ENCODE data around the gene PDE9A. TPM values are rescaled to one million over a fixed set of nuclear protein-coding genes. Genes with fewer than 3 reads are reported as not detected.
"Not testable (repeated sequence)": the region's sequence is repeated elsewhere in the genome, so short reads cannot be mapped to it uniquely, and the experiment has no call there.

PDE9A gene
- total and polyA plus RNA-seq, 4 experiments from 2014 or later, result 2.2 to 9.2 (median 5.3) TPM

- no peaks in the 10 kb centered on the region for H3K27me3 ChIP-seq (ENCODE audit: insufficient read depth, low read length)
- no peak for DNase-seq
- H3K36me3 ChIP-seq (ENCODE audit: insufficient read depth, low read length), result no peaks in the 10 kb centered on the region
- H3K27ac Mint-ChIP-seq, result peak overlapping the region in 2 of 7 donors; percentile 8 to 18
- H3K27ac ChIP-seq (ENCODE audit: low read depth, low read length), result no peak overlapping the region
- H3K4me3 ChIP-seq (ENCODE audit: low read length in 2 of 2), result no peak overlapping the region
- ChIA-PET POLR2A (ENCODE audit: partially characterized antibody) (no interaction called here), CTCF (ENCODE audit: partially characterized antibody) (no interaction called here)
- H3K4me1 ChIP-seq (ENCODE audit: insufficient read depth, low read length), result no peaks in the 10 kb centered on the region
- no peaks in the 10 kb centered on the region for H3K27me3 Mint-ChIP-seq
- peak overlapping the region in 1 of 8 donors; percentile 37 for H3K4me3 Mint-ChIP-seq
- H3K36me3 Mint-ChIP-seq, result no peaks in the 10 kb centered on the region
- intact Hi-C loops (cut with micrococcal nuclease), result no loop called here
- H3K4me1 Mint-ChIP-seq, result peaks cover 0 to 3% (median 0%) of the 10 kb centered on the region in 4 donors
- no peaks in the 10 kb centered on the region for H3K9me3 ChIP-seq (ENCODE audit: control insufficient read depth in 1 of 2, low read length in 2 of 2)
- H3K9me3 Mint-ChIP-seq, result no peaks in the 10 kb centered on the region
These were observed 146.1 kb downstream of the PDE9A start for GRCh38 chr21:42799516-42799915.

GRCh38 chr21:42799948-42800347, 146.5 kb downstream of the PDE9A start:
- no peak for DNase-seq
- Mint-ChIP-seq H3K36me3 (no peaks in the 10 kb centered on the region), H3K27me3 (peaks cover 0 to 2% of the 10 kb centered on the region in 2 donors), H3K27ac (no peak overlapping the region), H3K4me3 (no peak overlapping the region), H3K9me3 (no peaks in the 10 kb centered on the region), H3K4me1 (peaks cover 0 to 3% (median 0%) of the 10 kb centered on the region in 4 donors)
- Histone ChIP-seq H3K27ac (ENCODE audit: low read depth, low read length) (no peak overlapping the region), H3K4me1 (ENCODE audit: insufficient read depth, low read length) (no peaks in the 10 kb centered on the region), H3K27me3 (ENCODE audit: insufficient read depth, low read length) (no peaks in the 10 kb centered on the region), H3K36me3 (ENCODE audit: insufficient read depth, low read length) (no peaks in the 10 kb centered on the region), H3K9me3 (ENCODE audit: control insufficient read depth in 1 of 2, low read length in 2 of 2) (no peaks in the 10 kb centered on the region), H3K4me3 (ENCODE audit: low read length in 2 of 2) (no peak overlapping the region)
- ChIA-PET CTCF (ENCODE audit: partially characterized antibody) (no interaction called here), POLR2A (ENCODE audit: partially characterized antibody) (interaction anchor here (0.9 kb wide), 1 partner anchor 16 kb away, joined by 3 read pairs; no protein-coding TSS in a partner anchor)
- intact Hi-C loops (cut with micrococcal nuclease), result no loop called here

GRCh38 chr21:42801616-42802015, 148.2 kb downstream of the PDE9A start:
- H3K4me1 Mint-ChIP-seq; H3K27ac ChIP-seq (ENCODE audit: low read depth, low read length); H3K36me3 ChIP-seq (ENCODE audit: insufficient read depth, low read length); H3K27me3 ChIP-seq (ENCODE audit: insufficient read depth, low read length); H3K27me3 Mint-ChIP-seq; H3K9me3 ChIP-seq (ENCODE audit: control insufficient read depth in 1 of 2, low read length in 2 of 2); intact Hi-C loops (cut with micrococcal nuclease); H3K4me1 ChIP-seq (ENCODE audit: insufficient read depth, low read length); POLR2A ChIA-PET (ENCODE audit: partially characterized antibody); CTCF ChIA-PET (ENCODE audit: partially characterized antibody); DNase-seq; H3K36me3 Mint-ChIP-seq; H3K4me3 ChIP-seq (ENCODE audit: low read length in 2 of 2); H3K4me3 Mint-ChIP-seq; H3K27ac Mint-ChIP-seq; H3K9me3 Mint-ChIP-seq: not testable (repeated sequence)

- Mint-ChIP-seq H3K27ac (no peak overlapping the region), H3K27me3 (peaks cover 6 to 10% of the 10 kb centered on the region in 2 donors), H3K4me1 (no peaks in the 10 kb centered on the region), H3K36me3 (no peaks in the 10 kb centered on the region), H3K9me3 (no peaks in the 10 kb centered on the region), H3K4me3 (no peak overlapping the region)
- intact Hi-C loops (cut with micrococcal nuclease), result no loop called here
- H3K9me3 ChIP-seq (ENCODE audit: control insufficient read depth in 1 of 2, low read length in 2 of 2), result no peaks in the 10 kb centered on the region
- no peaks in the 10 kb centered on the region for H3K27me3 ChIP-seq (ENCODE audit: insufficient read depth, low read length)
- no peak overlapping the region for H3K27ac ChIP-seq (ENCODE audit: low read depth, low read length)
- H3K36me3 ChIP-seq (ENCODE audit: insufficient read depth, low read length), result no peaks in the 10 kb centered on the region
- POLR2A ChIA-PET (ENCODE audit: partially characterized antibody), result interaction anchor here (0.6 kb wide), 1 partner anchor 98 kb away, joined by 3 read pairs; no protein-coding TSS in a partner anchor
- H3K4me3 ChIP-seq (ENCODE audit: low read length in 2 of 2), result no peak overlapping the region
- DNase-seq, result no peak
- H3K4me1 ChIP-seq (ENCODE audit: insufficient read depth, low read length), result no peaks in the 10 kb centered on the region
- CTCF ChIA-PET (ENCODE audit: partially characterized antibody), result no interaction called here
These were observed 153.2 kb downstream of the PDE9A start for GRCh38 chr21:42806509-42807140.

GRCh38 chr21:42807293-42807895, 154.0 kb downstream of the PDE9A start:
- H3K9me3 ChIP-seq (ENCODE audit: control insufficient read depth in 1 of 2, low read length in 2 of 2); H3K27me3 ChIP-seq (ENCODE audit: insufficient read depth, low read length); H3K27ac ChIP-seq (ENCODE audit: low read depth, low read length); CTCF ChIA-PET (ENCODE audit: partially characterized antibody); H3K9me3 Mint-ChIP-seq; H3K4me1 ChIP-seq (ENCODE audit: insufficient read depth, low read length); H3K4me3 ChIP-seq (ENCODE audit: low read length in 2 of 2); intact Hi-C loops (cut with micrococcal nuclease); H3K4me1 Mint-ChIP-seq; POLR2A ChIA-PET (ENCODE audit: partially characterized antibody); H3K4me3 Mint-ChIP-seq; H3K36me3 Mint-ChIP-seq; DNase-seq; H3K27ac Mint-ChIP-seq; H3K36me3 ChIP-seq (ENCODE audit: insufficient read depth, low read length): not testable (repeated sequence)
- peaks cover 6 to 10% of the 10 kb centered on the region in 2 donors for H3K27me3 Mint-ChIP-seq

GRCh38 chr21:42807938-42808613, 154.7 kb downstream of the PDE9A start:
- DNase-seq, result no peak
- H3K4me3 Mint-ChIP-seq, result no peak overlapping the region
- no peaks in the 10 kb centered on the region for H3K36me3 ChIP-seq (ENCODE audit: insufficient read depth, low read length)
- H3K4me1 ChIP-seq (ENCODE audit: insufficient read depth, low read length), result no peaks in the 10 kb centered on the region
- peaks cover 6 to 10% of the 10 kb centered on the region in 2 donors for H3K27me3 Mint-ChIP-seq
- H3K4me1 Mint-ChIP-seq, result no peaks in the 10 kb centered on the region
- ChIA-PET CTCF (ENCODE audit: partially characterized antibody) (no interaction called here), POLR2A (ENCODE audit: partially characterized antibody) (no interaction called here)
- no peaks in the 10 kb centered on the region for H3K36me3 Mint-ChIP-seq
- no peaks in the 10 kb centered on the region for H3K9me3 ChIP-seq (ENCODE audit: control insufficient read depth in 1 of 2, low read length in 2 of 2)
- H3K27ac ChIP-seq (ENCODE audit: low read depth, low read length), result no peak overlapping the region
- no peaks in the 10 kb centered on the region for H3K9me3 Mint-ChIP-seq
- no peaks in the 10 kb centered on the region for H3K27me3 ChIP-seq (ENCODE audit: insufficient read depth, low read length)
- intact Hi-C loops (cut with micrococcal nuclease), result no loop called here
- no peak overlapping the region for H3K27ac Mint-ChIP-seq
- no peak overlapping the region for H3K4me3 ChIP-seq (ENCODE audit: low read length in 2 of 2)

GRCh38 chr21:42809171-42809570, 155.8 kb downstream of the PDE9A start:
- no peak overlapping the region for H3K27ac Mint-ChIP-seq

More at GRCh38 chr21:42809171-42809570, 155.8 kb downstream of the PDE9A start:
- peaks cover 6 to 10% of the 10 kb centered on the region in 2 donors for H3K27me3 Mint-ChIP-seq
- H3K4me1 Mint-ChIP-seq, result no peaks in the 10 kb centered on the region
- DNase-seq, result no peak
- Histone ChIP-seq H3K27ac (ENCODE audit: low read depth, low read length) (no peak overlapping the region), H3K36me3 (ENCODE audit: insufficient read depth, low read length) (no peaks in the 10 kb centered on the region), H3K4me1 (ENCODE audit: insufficient read depth, low read length) (no peaks in the 10 kb centered on the region), H3K9me3 (ENCODE audit: control insufficient read depth in 1 of 2, low read length in 2 of 2) (no peaks in the 10 kb centered on the region), H3K27me3 (ENCODE audit: insufficient read depth, low read length) (no peaks in the 10 kb centered on the region), H3K4me3 (ENCODE audit: low read length in 2 of 2) (no peak overlapping the region)
- H3K9me3 Mint-ChIP-seq, result no peaks in the 10 kb centered on the region
- H3K4me3 Mint-ChIP-seq, result no peak overlapping the region
- ChIA-PET CTCF (ENCODE audit: partially characterized antibody) (no interaction called here), POLR2A (ENCODE audit: partially characterized antibody) (no interaction called here)
- no peaks in the 10 kb centered on the region for H3K36me3 Mint-ChIP-seq
- intact Hi-C loops (cut with micrococcal nuclease), result no loop called here
